ENCODE results near the gene SCNM1.
"Not testable (repeated sequence)": the region's sequence is repeated elsewhere in the genome, so short reads cannot be mapped to it uniquely, and the experiment has no call there.

SCNM1 gene

GRCh38 chr1:151176514-151177045 lies 10.6 kb downstream of the SCNM1 start:
- DNase-seq (ENCODE audit: insufficient read length, low spot score) = no peak
- no peak for FAIRE-seq
- TF ChIP-seq, protein P1, sequence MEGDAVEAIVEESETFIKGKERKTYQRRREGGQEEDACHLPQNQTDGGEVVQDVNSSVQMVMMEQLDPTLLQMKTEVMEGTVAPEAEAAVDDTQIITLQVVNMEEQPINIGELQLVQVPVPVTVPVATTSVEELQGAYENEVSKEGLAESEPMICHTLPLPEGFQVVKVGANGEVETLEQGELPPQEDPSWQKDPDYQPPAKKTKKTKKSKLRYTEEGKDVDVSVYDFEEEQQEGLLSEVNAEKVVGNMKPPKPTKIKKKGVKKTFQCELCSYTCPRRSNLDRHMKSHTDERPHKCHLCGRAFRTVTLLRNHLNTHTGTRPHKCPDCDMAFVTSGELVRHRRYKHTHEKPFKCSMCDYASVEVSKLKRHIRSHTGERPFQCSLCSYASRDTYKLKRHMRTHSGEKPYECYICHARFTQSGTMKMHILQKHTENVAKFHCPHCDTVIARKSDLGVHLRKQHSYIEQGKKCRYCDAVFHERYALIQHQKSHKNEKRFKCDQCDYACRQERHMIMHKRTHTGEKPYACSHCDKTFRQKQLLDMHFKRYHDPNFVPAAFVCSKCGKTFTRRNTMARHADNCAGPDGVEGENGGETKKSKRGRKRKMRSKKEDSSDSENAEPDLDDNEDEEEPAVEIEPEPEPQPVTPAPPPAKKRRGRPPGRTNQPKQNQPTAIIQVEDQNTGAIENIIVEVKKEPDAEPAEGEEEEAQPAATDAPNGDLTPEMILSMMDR (IDR thresholded peaks at IDR 0.05; ENCODE audit: insufficient read depth, missing control alignments) = no peak

GRCh38 chr1:151184211-151184610 lies 18.3 kb downstream of the SCNM1 start:
- FAIRE-seq = no peak
- no peak for DNase-seq (ENCODE audit: insufficient read length, low spot score)
- TF ChIP-seq, protein P1 (IDR thresholded peaks at IDR 0.05; ENCODE audit: insufficient read depth, missing control alignments) = no peak

GRCh38 chr1:151187205-151187604 lies 21.3 kb downstream of the SCNM1 start:
- peak; percentile 90 for FAIRE-seq

GRCh38 chr1:151188667-151189066 lies 22.7 kb downstream of the SCNM1 start:
- not testable (repeated sequence) for FAIRE-seq; DNase-seq (ENCODE audit: insufficient read length, low spot score)

More at GRCh38 chr1:151187205-151187604, 21.3 kb downstream of the SCNM1 start:
- TF ChIP-seq, protein P1 (IDR thresholded peaks at IDR 0.05; ENCODE audit: insufficient read depth, missing control alignments) = no peak
- peak; percentile 58 for DNase-seq (ENCODE audit: insufficient read length, low spot score)

- peak; percentile 92 for DNase-seq (ENCODE audit: insufficient read length, low spot score)
- FAIRE-seq = no peak
- TF ChIP-seq, protein P1 (IDR thresholded peaks at IDR 0.05; ENCODE audit: insufficient read depth, missing control alignments) = no peak
These were observed 23.9 kb downstream of the SCNM1 start, which contains the start of gene VPS72 for GRCh38 chr1:151189637-151190445. VPS72 (minus strand) TSS chr1:151190197; CDS start chr1:151190121, 76 bp downstream.

- FAIRE-seq (no peak), DNase-seq (ENCODE audit: insufficient read length, low spot score) (no peak)
- TF ChIP-seq, protein P1 (IDR thresholded peaks at IDR 0.05; ENCODE audit: insufficient read depth, missing control alignments) = no peak
These were observed 26.1 kb downstream of the SCNM1 start for GRCh38 chr1:151192047-151192446.

- no peak for FAIRE-seq
- TF ChIP-seq, protein P1 (IDR thresholded peaks at IDR 0.05; ENCODE audit: insufficient read depth, missing control alignments) = no peak
- no peak for DNase-seq (ENCODE audit: insufficient read length, low spot score)
These were observed 27.4 kb downstream of the SCNM1 start for GRCh38 chr1:151193304-151193703.

All from D721Med (cell line).